Caki2 (cell line): ENCODE data around the gene NUMBL. TPM values are rescaled to one million over a fixed set of nuclear protein-coding genes. Genes with fewer than 3 reads are reported as not detected.
"Not testable (repeated sequence)": the region's sequence is repeated elsewhere in the genome, so short reads cannot be mapped to it uniquely, and the experiment has no call there.

Experiments
- DNase-seq: peaks from one replicate; pipeline ENCODE4 v3.0.0-alpha.2; 2015; ENCODE audit warnings: low read depth
- in situ Hi-C: cut with HindIII; loops from 2 replicates; pipeline ENCODE4 v1.10.0; 2016; ENCODE audit warnings: low sequenced_read_pairs, low pct_unique_long_range_greater_than_20kb, mixed read lengths
- total RNA-seq: library from RNA; depleted of rRNA; stranded (reverse); fragments of >200 nt; shearing (Covaris generic); gene quantifications from 2 replicates; pipeline ENCODE4 v1.2.3, GENCODE V29; 2014; ENCODE audit warnings: low replicate concordance

NUMBL gene
- total RNA-seq, 1 experiment from 2014 or later: 39.0 TPM

DNA sequence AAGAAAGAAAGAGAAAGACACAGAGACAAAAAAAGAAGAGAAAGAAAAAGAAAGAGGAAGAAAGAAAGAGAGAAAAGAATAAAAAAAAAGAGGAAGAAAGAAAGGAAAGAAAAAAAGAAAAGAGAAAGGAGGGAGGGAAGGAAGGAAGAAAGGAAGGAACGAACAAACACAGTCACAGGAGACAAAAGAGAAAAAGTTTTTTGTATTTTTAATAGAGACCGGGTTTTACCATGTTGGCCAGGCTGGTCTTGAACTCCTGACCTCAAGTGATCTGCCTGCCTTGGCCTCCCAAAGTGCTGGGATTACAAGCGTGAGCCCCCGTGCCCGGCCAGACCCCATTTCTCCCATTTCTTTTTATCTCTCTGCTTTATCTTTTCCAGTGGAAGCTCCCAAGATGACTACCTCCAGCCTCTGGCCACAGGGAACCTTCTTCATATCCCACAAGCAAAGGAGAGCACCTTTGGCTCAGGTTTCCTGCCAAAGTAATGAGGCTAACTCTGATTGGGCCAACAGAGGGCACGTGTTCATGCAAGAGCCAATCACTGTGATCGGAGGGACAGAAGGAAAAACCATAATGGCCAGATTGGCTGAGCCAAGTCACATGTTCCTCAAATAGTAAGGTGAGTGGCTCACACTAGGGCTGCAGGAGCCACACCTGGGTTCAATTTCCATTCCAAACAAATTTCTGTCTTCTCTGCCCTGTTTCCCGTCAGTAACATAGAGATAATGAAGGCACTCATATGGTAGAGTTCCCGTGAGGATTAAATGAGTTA lies 40.4 kb downstream of the NUMBL start:
- DNase-seq: peak; percentile 33
- in situ Hi-C loops: not testable (repeated sequence)

DNA sequence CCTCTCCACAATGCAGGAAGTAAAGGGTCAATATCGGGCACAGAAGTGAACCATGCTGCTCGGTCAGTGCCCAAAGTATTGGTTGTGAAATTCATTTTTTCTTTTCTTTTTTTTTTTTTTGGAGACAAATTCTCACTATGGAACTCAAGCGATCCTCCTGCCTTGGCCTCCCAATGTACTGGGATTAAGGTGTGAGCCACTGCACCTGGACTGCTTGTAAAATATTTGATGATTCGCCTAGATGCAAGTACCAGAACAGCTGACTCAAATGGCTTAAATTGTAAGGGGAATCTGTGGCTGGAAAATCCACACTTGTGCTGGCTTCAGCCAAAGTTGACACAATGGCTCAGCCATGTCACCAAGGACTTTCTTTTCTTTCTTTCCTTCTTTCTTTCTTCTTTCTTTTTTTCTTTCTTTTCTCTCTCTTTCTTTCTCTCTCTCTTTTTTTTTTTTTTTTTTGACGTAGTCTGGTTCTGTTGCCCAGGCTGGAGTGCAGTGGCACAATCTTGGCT lies 43.7 kb downstream of the NUMBL start:
- DNase-seq: no peak
- in situ Hi-C loops: no loop called here

DNA sequence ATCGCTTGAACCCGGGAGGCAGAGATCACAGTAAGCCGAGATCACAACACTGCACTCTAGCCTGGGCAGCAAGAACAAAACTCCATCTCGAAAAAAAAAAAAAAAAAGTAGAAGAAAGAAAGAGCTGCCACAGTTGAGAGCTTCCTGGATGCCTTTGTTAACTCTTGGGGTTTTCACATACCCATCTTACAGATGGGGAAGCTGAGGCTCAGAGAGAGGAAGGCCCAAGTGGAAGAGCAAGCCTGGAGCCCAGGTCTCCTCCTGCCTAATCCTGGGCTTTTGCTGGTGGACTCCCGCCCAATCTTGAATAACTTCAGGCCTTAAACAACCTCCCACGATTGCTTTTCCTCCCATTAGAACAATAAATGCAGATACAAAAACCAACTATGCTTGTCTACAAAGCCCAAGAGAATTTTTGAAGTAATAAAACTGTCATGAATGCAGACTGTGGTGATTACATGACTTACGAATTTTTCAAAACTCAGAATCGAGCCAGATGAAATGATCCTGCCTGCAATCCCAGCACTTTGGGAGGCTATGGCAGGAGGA lies 47.6 kb downstream of the NUMBL start:
- in situ Hi-C loops: no loop called here
- no peak for DNase-seq

DNA sequence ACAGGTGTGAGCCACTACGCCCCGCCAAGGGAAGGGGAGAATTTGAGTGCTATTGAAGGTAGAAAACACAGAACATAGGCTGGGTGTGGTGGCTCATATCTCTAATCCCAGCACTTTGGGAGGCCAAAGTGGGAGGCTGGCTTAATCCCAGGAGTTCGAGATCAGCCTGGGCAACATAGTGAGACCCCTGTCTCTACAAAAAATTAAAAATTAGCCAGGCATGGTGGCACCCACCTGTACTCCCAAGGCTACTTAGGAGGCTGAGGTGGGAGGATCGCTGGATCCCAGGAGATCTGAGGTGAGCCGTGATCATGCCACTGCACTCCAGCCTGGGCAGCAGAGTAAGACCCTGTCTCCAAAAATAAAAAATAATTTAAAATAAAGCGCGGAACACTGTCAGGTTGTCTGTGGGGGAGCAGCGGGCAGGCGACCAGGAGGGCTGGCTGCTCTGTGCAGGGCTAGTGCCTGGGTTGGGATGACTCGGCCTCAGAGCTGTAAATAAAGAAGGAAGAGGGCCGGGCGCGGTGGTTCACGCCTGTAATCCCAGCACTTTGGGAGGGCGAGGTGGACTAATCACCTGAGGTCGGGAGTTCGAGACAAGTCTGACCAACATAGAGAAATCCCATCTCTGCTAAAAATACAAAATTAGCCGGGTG lies 48.3 kb downstream of the NUMBL start:
- in situ Hi-C loops: no loop called here
- no peak for DNase-seq

DNA sequence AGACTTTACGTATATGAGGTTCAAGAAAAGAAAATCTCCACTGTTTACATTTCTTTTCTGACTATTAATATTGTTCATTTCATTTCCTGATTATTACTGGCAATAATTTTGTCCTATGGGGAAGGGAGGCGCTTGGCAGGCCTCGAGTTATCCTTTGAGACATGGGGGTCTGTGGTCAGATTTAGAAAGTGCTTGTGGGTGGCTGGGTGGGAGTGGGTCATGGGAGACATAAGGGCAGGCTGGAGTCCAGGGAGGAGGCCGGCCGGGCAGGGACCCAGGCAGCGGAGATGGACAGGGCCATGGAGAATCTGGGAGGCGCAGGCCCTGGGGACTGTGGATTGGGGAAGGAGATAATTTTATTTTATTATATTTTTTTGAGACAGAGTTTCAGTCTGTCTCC lies 49.2 kb downstream of the NUMBL start:
- no peak for DNase-seq
- in situ Hi-C loops: no loop called here

DNA sequence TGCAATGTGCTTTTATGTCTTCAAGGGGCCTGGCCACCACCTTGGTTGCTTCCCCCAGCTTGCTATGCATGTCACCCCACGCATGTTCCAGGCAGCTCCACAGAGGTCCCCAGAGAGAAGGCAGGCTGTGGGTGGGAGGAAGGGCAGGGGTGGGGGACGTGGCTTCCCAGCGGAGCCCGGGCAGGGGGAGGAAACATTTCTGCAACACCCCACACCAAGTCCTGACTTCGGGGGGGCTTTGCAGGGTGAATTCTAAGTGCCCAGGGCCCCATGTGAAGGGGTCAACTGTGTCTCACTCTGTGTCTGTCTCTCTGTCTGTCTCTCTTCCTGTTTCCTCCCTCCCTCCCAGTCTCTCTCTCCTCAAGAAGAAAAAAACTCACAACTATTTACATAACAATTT lies 49.7 kb downstream of the NUMBL start:
- no peak for DNase-seq
- in situ Hi-C loops: no loop called here

DNA sequence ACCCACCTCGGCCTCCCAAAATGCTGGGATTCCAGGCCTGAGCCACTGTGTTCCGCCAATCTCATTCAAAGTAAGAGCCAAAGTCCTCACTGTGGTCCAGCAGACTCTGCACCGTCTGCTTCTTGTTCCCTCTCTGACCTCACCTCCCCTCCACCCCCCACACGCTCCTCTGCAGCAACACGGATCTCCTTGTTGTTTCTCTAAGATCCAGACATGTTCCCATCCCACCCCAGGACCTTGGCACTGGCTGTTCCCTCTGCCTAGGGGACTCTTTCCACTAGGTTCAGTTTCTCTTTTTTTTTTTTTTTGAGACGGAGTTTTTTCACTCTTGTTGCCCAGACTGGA lies 50.8 kb downstream of the NUMBL start:
- no peak for DNase-seq
- in situ Hi-C loops: no loop called here

DNA sequence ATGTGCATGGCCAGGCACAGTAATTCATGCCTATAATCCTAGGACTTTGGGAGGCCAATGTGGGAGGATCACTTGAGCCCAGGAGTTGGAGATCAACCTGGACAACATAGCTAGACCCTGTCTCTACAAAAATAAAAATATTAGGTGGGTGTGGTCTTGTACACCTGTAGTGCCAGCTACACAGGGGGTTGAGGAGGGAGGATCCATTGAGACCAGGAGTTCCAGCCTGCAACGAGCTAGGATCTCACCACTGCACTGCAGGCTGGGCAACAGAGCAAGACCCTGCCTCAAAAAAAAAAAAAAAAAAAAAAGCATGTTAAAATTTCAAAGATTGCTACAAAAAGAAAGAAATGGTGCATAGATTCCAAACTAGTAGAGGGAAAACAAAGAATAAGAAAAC lies 52.1 kb downstream of the NUMBL start:
- DNase-seq: no peak
- in situ Hi-C loops: no loop called here

DNA sequence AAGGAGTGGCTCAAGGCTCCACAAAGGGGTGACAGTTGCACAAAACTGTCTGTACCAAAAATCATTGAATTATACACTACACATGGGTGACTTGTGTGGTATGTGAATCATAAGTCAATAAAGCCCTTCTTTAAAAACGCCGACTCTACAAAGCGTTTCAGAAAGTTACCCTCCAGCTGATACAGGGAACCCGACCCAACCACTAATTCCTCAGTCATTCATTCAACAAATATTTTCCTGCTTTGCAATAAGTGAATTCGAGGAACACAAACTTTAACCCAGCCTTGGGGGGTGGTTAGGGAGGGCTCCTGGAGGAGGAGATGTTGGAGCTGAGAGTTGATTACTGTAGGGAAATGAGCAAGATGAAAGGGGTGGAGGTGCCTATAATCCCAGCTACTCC lies 57.2 kb downstream of the NUMBL start:
- in situ Hi-C loops: no loop called here
- no peak for DNase-seq

DNA sequence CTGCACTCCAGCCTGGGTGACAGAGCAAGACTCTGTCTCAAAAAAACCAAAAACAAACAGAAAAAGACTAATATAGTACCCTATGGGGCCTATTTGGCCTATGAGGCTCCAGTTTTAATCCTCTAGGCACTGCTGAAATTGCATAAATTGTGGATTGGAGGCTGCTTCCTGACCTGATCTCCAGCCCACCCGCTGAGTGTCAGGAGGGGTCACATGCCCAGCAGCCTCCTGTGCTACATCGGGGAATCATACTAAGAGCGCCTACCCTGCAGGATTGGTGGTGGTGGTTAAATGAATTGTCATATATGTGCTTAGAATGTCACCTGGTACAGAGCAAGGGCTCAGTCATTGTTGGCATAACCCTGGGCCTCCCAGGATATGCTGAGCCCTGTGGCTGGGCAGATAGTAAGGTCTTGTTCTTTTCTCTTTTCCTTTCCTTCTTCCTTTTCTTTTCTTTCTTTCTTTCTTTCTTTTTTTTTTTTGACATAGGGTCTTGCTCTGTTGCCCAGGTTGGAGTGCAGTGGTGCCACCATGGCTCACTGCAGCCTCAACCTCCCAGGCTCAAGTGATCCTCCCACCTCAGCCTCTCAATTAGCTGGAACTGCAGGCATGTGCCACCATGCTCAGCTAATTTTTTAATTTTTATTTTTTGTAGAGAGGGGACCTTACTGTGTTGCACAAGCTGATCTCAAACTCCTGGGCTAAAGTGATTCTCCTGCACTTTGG lies 58.0 kb downstream of the NUMBL start:
- in situ Hi-C loops: no loop called here

DNA sequence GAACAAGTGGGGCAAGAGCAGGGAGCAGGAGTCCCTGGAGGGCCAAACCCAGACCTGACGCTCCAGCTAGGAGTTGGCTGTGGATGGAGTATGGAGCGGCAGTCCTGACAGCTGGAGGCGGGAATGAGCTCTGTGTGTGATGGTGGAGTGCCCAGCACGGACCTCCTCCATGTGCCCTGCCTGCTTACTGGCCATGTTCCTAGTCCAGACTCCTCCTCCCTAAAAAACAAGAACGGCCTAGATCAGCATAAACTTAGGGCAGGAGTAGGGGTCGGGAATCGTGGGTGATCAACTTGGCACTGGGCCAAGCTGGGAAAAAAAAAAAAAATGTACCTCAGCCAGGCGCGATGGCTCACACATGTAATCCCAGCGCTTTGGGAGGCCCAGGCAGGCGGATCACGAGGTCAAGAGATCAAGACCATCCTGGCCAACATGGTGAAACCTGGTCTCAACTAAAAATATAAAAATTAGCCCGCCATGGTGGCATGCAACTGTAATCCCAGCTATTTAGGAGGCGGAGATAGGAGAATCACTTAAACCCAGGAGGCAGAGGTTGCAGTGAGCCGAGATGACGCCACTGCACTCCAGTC lies 59.8 kb downstream of the NUMBL start:
- in situ Hi-C loops: no loop called here

More for the DNA sequence above, 58.0 kb downstream of the NUMBL start:
- no peak for DNase-seq

DNA sequence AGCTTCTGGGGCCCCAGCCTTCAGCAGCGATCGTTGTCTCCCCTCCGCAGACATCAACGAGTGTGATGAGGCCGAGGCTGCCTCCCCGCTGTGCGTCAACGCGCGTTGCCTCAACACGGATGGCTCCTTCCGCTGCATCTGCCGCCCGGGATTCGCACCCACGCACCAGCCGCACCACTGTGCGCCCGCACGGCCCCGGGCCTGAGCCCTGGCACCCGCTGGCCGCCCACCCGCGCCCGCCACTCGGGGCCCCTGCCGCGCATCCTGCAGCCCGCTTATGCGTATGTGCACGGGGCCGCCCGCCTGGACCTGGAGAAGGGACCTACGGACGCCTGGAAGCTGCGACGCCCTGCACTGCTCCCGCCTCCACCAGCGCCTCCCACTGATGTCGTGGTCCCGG lies 61.1 kb downstream of the NUMBL start:
- in situ Hi-C loops: no loop called here
- no peak for DNase-seq

More for the DNA sequence above, 59.8 kb downstream of the NUMBL start:
- DNase-seq: no peak

DNA sequence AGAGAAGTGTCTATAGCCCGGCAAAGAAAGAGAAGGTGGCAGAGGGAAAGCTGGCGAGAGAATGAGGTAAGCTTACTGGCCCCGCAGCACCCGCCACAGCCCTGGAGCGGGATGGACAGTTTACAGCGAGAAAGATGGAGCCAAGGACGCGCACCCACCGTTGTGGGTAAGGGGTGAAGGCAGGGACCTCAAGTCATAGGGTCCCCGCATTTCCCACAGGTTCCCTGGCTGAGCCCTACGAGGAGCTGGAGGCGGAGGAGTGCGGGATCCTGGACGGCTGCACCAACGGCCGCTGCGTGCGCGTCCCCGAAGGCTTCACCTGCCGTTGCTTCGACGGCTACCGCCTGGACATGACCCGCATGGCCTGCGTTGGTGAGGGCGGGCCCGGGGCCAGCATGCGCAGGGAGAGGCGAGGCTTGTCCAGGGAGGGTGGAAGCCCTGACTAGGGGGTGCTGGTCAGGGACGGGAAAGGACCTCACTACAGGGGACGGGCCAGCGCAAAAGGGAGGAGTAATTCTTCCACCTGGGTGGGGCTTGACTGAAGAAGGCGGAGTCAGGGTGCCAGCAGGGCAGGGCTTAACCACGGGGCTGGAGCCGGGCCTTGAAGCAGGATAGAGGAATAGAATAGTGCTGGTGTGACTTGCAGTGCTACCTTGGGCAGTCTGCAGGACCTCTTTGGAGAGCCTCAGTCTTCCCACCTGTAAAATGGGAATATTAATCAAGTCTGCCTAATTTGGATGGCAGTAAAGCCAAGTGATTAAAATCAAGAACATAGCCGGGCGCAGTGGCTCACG lies 62.8 kb downstream of the NUMBL start:
- DNase-seq: no peak
- in situ Hi-C loops: no loop called here

DNA sequence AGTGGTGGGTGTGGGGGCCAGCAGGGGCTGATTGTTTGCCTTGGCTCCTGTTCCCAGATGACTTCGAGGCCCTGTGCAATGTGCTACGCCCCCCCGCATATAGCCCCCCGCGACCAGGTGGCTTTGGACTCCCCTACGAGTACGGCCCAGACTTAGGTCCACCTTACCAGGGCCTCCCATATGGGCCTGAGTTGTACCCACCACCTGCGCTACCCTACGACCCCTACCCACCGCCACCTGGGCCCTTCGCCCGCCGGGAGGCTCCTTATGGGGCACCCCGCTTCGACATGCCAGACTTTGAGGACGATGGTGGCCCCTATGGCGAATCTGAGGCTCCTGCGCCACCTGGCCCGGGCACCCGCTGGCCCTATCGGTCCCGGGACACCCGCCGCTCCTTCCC lies 63.5 kb downstream of the NUMBL start:
- in situ Hi-C loops: no loop called here
- DNase-seq: no peak

DNA sequence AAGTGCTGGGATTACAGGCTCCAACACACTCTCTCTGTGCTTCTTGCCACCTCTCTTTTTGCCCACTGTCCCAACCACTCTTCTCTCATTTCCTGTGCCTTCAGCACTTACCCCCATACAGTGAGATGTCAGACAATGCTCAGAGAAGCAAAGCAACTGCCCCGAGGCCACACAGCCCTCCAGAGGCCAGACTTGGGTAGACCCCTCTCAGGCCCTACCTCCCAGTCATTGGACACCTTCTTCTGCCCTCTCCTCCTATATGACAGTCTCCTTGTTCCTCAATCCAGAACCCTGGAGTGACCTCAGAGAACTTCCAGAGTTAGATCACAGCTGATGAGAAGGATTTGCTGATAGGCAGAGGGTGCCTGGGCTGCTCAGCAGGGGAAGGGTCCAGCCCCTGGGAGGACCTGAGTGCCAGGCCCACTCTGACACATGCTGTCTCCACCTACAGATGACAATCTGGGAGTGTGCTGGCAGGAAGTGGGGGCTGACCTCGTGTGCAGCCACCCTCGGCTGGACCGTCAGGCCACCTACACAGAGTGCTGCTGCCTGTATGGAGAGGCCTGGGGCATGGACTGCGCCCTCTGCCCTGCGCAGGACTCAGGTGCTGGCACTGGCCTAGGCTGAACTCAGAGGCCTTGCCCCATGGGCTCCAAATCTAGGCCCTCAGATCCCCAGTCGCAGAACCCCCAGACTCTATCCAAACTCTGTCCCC lies 64.9 kb downstream of the NUMBL start:
- in situ Hi-C loops: no loop called here
- DNase-seq: peak; percentile 52

DNA sequence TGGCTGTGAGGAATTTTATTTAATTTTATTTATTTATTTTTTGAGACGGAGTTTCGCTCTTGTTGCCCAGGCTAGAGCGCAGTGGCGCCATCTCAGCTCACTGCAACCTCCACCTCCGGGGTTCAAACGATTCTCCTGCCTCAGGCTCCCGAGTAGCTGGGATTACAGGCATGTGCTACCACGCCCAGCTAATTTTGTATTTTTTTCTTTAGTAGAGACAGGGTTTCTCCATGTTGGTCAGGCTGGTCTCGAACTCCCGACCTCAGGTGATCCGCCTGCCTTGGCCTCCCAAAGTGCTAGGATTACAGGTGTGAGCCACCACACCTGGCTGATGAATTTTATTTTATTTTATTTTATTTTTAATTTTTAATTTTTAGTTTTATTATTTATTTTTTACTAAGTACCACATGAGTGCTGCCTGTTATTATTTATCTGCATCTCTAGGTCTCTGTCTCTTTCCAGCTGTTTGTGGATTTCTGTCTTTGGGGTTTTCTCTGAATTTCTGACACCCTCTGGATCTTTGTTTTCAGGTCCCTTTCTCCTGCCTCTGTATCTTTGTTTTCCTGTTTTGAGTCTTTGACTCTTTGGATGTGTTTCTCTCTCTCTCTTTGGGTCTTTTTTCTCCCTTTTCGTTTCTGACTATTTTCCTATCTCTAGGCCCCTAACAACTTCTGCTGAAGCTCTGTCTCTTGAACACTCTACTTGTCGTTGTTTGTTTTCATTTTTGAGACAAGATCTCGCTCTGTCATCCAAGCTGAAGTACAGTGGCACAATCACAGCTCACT lies 65.9 kb downstream of the NUMBL start:
- in situ Hi-C loops, DNase-seq: not testable (repeated sequence)
